ENCODE measurements around the gene ADGRL2.

The ADGRL2 gene

GRCh38 chr1:81912383-81912782 lies 111.6 kb downstream of the ADGRL2 start:
- no peak for DNase-seq (ENCODE audit: low read depth)
- no peak for TF ChIP-seq CTCF (IDR thresholded peaks at IDR 0.05; ENCODE audit: low read depth, low read length, missing control alignments)
- in situ Hi-C loops (cut with HindIII; ENCODE audit: low sequenced_read_pairs), result no loop called here
- no peak overlapping the region for H3K4me3 ChIP-seq (ENCODE audit: low read depth, low read length)

DNA sequence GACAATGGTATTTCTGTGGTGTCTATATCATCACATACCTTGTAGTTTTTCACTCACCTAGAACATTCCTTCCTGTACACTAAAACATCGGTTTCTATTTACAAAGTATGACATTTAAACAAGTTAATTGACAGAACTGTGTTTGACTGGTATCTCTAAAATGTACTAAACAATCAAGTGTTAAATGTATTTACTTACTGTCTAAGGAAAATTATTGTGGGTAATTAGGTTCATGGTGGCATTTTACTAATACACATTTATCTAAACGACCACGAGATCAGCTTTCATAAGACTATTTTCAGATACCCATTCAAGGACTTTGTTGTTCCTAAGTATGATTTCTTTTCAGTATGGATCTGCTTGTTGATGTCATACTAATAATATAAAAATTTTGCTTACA lies 115.2 kb downstream of the ADGRL2 start:
- no peak for DNase-seq (ENCODE audit: low read depth)
- no peak for TF ChIP-seq CTCF (IDR thresholded peaks at IDR 0.05; ENCODE audit: low read depth, low read length, missing control alignments)
- in situ Hi-C loops (cut with HindIII; ENCODE audit: low sequenced_read_pairs), result no loop called here
- no peak overlapping the region for H3K4me3 ChIP-seq (ENCODE audit: low read depth, low read length)

- H3K4me3 ChIP-seq (ENCODE audit: low read depth, low read length), result no peak overlapping the region
- in situ Hi-C loops (cut with HindIII; ENCODE audit: low sequenced_read_pairs), result no loop called here
- peak; percentile 24 for DNase-seq (ENCODE audit: low read depth)
- no peak for TF ChIP-seq CTCF (IDR thresholded peaks at IDR 0.05; ENCODE audit: low read depth, low read length, missing control alignments)
Measured at GRCh38 chr1:81920245-81920740, 119.6 kb downstream of the ADGRL2 start.

DNA sequence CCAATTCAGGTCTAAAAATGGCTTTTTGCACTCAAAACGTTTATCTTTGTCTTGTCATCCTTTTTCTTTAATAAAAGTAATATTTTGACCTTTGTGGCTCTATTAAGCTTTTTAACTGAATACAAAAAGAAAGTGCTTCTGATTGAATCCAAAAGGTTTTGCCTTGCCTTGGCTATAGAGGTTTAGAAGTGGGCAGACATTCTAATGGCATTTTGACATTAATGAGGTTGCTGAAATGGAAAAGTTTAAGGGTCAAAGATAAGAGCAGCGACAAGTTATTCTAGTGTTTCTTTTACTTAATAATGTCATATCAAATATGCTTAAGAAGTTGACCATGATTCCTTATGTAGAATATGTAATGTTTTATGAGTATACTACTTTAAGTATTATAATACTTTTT lies 120.2 kb downstream of the ADGRL2 start:
- in situ Hi-C loops (cut with HindIII; ENCODE audit: low sequenced_read_pairs), result no loop called here
- no peak overlapping the region for H3K4me3 ChIP-seq (ENCODE audit: low read depth, low read length)
- DNase-seq (ENCODE audit: low read depth), result no peak
- TF ChIP-seq CTCF (IDR thresholded peaks at IDR 0.05; ENCODE audit: low read depth, low read length, missing control alignments), result no peak

GRCh38 chr1:81921344-81921743 lies 120.6 kb downstream of the ADGRL2 start:
- in situ Hi-C loops (cut with HindIII; ENCODE audit: low sequenced_read_pairs), result no loop called here
- H3K4me3 ChIP-seq (ENCODE audit: low read depth, low read length), result no peak overlapping the region
- no peak for DNase-seq (ENCODE audit: low read depth)
- no peak for TF ChIP-seq CTCF (IDR thresholded peaks at IDR 0.05; ENCODE audit: low read depth, low read length, missing control alignments)

DNA sequence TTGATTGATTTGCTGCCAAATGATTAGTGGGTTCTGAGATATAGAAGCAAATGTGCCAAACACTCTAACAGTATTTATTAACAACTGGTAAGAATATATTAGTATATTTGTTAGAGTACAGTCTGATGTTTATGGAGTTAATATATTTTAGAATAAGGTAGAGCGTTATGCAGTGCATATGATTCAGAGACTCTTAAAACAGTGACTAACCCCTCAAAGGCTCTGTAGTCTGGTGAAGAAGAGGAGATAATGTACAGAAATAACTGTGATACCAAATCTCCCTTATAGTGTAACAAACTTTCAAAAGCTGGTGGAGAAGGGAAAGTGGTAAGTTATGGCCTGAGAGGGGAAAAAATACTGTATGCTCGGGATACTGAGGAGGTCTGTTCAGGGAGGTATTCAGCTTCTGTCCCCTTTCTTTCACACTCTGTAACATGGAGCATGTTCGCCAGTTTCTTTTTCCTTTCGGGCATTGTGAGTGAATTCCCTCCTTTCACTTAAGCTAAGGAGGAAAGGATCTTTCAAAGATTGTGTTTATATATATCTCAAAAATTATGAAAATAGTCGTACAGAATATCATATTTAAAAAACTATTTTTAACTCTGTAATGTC lies 121.2 kb downstream of the ADGRL2 start:
- in situ Hi-C loops (cut with HindIII; ENCODE audit: low sequenced_read_pairs), result no loop called here
- no peak for TF ChIP-seq CTCF (IDR thresholded peaks at IDR 0.05; ENCODE audit: low read depth, low read length, missing control alignments)
- no peak overlapping the region for H3K4me3 ChIP-seq (ENCODE audit: low read depth, low read length)
- no peak for DNase-seq (ENCODE audit: low read depth)

Measured in astrocyte of the cerebellum (primary cell).